ENCODE results near the gene TPST1.

DNA sequence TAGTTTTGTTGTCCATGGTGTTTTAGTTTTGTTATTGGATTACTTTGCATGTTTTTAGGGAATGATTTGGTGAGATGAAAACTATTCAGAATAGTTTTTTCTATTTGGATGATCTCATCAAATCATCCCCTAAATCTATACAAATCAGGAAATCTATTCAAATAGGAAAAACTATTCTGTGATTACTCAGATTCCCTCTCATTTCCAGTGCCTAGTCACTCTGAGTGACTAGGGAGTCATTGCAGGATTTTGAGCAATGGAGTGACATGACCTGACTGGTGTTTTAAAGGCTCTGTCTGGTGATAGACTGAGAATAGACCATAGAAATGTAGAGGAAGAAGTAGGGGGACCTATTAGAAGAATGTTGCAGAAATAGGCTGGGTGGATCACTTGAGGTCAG, 72.4 kb downstream of the TPST1 start:
- TF ChIP-seq, protein P1, sequence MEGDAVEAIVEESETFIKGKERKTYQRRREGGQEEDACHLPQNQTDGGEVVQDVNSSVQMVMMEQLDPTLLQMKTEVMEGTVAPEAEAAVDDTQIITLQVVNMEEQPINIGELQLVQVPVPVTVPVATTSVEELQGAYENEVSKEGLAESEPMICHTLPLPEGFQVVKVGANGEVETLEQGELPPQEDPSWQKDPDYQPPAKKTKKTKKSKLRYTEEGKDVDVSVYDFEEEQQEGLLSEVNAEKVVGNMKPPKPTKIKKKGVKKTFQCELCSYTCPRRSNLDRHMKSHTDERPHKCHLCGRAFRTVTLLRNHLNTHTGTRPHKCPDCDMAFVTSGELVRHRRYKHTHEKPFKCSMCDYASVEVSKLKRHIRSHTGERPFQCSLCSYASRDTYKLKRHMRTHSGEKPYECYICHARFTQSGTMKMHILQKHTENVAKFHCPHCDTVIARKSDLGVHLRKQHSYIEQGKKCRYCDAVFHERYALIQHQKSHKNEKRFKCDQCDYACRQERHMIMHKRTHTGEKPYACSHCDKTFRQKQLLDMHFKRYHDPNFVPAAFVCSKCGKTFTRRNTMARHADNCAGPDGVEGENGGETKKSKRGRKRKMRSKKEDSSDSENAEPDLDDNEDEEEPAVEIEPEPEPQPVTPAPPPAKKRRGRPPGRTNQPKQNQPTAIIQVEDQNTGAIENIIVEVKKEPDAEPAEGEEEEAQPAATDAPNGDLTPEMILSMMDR (IDR thresholded peaks at IDR 0.05): no peak
- TF ChIP-seq POLR2AphosphoS5 (IDR thresholded peaks at IDR 0.05; ENCODE audit: low read depth, low read length) (no peak), REST (IDR thresholded peaks at IDR 0.05; ENCODE audit: insufficient read depth in 1 of 2, low read depth in 2 of 2, low read length in 1 of 2) (no peak), SIN3A (IDR thresholded peaks at IDR 0.05; ENCODE audit: borderline replicate concordance, insufficient read depth, low read depth, low read length) (no peak), TCF7L2 (IDR thresholded peaks at IDR 0.05; ENCODE audit: low read depth, low read length) (no peak)
